Lung (tissue), 12 donors: Measurements from ENCODE around the gene BNC1. TPM values are rescaled to one million over a fixed set of nuclear protein-coding genes. Genes with fewer than 3 reads are reported as not detected.

Experiments
- ATAC-seq: fragments of 200-7000 bp; cut with Tn5 transposase; one replicate; pipeline ENCODE4 v1.9.1; 2020; ENCODE audit warnings: moderate number of reproducible peaks; ENCODE audit not compliant: insufficient read depth, low FRiP score
- DNase-seq, 3 donors: peaks; one replicate each; pipeline ENCODE4 v3.0.0-alpha.2; 2013 to 2017
- H3K27ac ChIP-seq, 2 donors: one replicate each; pipeline ENCODE4 v1.5.1; 2013; ENCODE audit warnings: mild to moderate bottlenecking in 2 of 2, moderate library complexity in 2 of 2, control low read depth in 1 of 2, inconsistent platforms in 1 of 2, low read depth in 1 of 2, low read length in 1 of 2
- H3K27me3 ChIP-seq, 3 donors: one replicate each; pipeline ENCODE4 v1.5.1; 2013; ENCODE audit warnings: low read length in 2 of 3; ENCODE audit not compliant: control insufficient read depth in 3 of 3, insufficient read depth in 3 of 3
- H3K36me3 ChIP-seq, 4 donors: one replicate each; pipeline ENCODE4 v1.5.1; 2013; ENCODE audit warnings: low read length in 4 of 4, mild to moderate bottlenecking in 1 of 4, moderate library complexity in 1 of 4; ENCODE audit not compliant: control insufficient read depth in 4 of 4, insufficient read depth in 4 of 4
- H3K4me1 ChIP-seq, 5 donors: one replicate each; pipeline ENCODE4 v1.5.1; 2013; ENCODE audit warnings: low read length in 5 of 5, mild to moderate bottlenecking in 2 of 5, moderate library complexity in 1 of 5; ENCODE audit not compliant: control insufficient read depth in 5 of 5, insufficient read depth in 5 of 5
- H3K4me3 ChIP-seq: one replicate; pipeline ENCODE4 v1.5.1; 2013; ENCODE audit warnings: mild to moderate bottlenecking, control low read depth, moderate library complexity
- H3K9ac ChIP-seq, 2 donors: one replicate each; pipeline ENCODE4 v1.5.1; 2013; ENCODE audit warnings: low read length in 2 of 2, control low read depth in 1 of 2; ENCODE audit not compliant: insufficient read depth in 1 of 2
- H3K9me3 ChIP-seq, 4 donors: one replicate each; pipeline ENCODE4 v1.5.1; 2013; ENCODE audit warnings: low read length in 3 of 4, mild to moderate bottlenecking in 1 of 4, moderate library complexity in 1 of 4; ENCODE audit not compliant: control insufficient read depth in 4 of 4, insufficient read depth in 3 of 4
- WGBS, 2 donors: extraction: QIAGEN DNeasy Blood & Tissue Kit; methylation state at CpG; one replicate each; pipeline ENCODE4 v1.1.7; 2013; 5-methylcytosine and 5-hydroxymethylcytosine counted together
- polyA plus RNA-seq, 2 donors: library from polyadenylated mRNA; stranded (reverse); fragments of 200-250 nt; gene quantifications; one replicate each; pipeline ENCODE4 v1.2.1, GENCODE V29; 2013
- total RNA-seq, 2 donors: library from RNA; depleted of rRNA in 1 of 2; stranded (reverse); fragments of >200 nt in 1 of 2; gene quantifications; one replicate each; pipeline ENCODE4 v1.2.1, GENCODE V29; 2014 to 2021
- TF ChIP-seq, protein P1 (sequence below): IDR thresholded peaks from 2 replicates; pipeline ENCODE4 v1.5.1; 2012; ENCODE audit warnings: mild to moderate bottlenecking; ENCODE audit errors: control extremely low read depth, extremely low read depth
- donor health status: control.
- donor health status: control.
- donor health status: Bipolar disorder and iron deficiency.
- donor health status: healthy.
- donor health status: DM: yes; HTN: yes; CAD: no.

BNC1 gene
- total and polyA plus RNA-seq, 4 donors = 0.23 to 0.93 (median 0.32) TPM

DNA sequence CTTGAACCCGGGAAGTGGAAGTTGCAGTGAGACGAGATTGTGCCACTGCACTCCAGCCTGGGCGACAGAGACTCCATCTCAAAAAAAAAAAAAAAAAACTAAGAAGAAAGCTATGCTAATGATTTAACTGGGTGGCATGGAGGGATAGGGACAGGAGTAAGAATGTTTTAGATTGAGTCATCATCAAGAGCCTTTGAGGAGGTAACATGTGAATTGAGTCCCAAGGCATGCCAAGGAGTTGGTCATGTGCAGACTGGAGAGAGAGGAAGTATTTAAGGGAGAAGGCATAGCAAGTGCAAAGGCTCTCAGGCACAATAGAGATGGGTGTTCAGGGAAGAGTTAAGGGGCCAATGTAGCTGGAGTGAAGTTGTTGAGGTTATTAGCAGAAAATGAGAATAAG, 9.1 kb downstream of the BNC1 start:
- WGBS, 2 donors = 86 to 89% methylated on average over 3 of the region's 3 CpGs
- no peak overlapping the region for H3K9ac ChIP-seq
- no peak for ATAC-seq
- H3K4me3 ChIP-seq = no peak overlapping the region
- DNase-seq = no peak
- H3K9me3 ChIP-seq = peaks cover 0 to 3% (median 0%) of the 10 kb centered on the region in 4 donors
- no peak overlapping the region for H3K27ac ChIP-seq
- no peaks in the 10 kb centered on the region for H3K36me3 ChIP-seq
- H3K27me3 ChIP-seq = peaks cover 5 to 29% (median 27%) of the 10 kb centered on the region in 3 donors
- no peaks in the 10 kb centered on the region for H3K4me1 ChIP-seq
- TF ChIP-seq, protein P1, sequence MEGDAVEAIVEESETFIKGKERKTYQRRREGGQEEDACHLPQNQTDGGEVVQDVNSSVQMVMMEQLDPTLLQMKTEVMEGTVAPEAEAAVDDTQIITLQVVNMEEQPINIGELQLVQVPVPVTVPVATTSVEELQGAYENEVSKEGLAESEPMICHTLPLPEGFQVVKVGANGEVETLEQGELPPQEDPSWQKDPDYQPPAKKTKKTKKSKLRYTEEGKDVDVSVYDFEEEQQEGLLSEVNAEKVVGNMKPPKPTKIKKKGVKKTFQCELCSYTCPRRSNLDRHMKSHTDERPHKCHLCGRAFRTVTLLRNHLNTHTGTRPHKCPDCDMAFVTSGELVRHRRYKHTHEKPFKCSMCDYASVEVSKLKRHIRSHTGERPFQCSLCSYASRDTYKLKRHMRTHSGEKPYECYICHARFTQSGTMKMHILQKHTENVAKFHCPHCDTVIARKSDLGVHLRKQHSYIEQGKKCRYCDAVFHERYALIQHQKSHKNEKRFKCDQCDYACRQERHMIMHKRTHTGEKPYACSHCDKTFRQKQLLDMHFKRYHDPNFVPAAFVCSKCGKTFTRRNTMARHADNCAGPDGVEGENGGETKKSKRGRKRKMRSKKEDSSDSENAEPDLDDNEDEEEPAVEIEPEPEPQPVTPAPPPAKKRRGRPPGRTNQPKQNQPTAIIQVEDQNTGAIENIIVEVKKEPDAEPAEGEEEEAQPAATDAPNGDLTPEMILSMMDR = no peak

DNA sequence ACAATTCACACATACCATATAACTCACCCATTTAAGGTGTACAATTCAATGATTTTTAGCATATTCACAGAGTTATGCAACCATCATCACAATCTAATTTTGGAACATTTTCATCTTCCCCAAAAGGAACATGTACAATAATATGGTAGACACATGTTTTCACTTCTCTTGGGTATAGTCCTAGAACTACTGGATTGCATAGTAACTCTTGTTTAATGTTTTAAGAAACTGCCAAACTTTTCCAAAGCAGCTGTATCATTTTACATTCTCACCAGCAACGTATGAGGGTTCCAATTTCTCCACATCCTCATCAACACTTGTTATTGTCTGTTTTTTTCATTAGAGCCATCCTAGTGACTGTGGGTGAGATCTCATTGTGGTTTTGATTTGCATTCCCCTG, 14.3 kb downstream of the BNC1 start:
- H3K9ac ChIP-seq = no peak overlapping the region
- no peaks in the 10 kb centered on the region for H3K9me3 ChIP-seq
- H3K4me3 ChIP-seq = no peak overlapping the region
- TF ChIP-seq, protein P1 = no peak
- H3K27ac ChIP-seq = no peak overlapping the region
- ATAC-seq (no peak), DNase-seq (no peak)
- WGBS, 2 donors = 48 to 71% methylated on average over 1 of the region's 1 CpG
- H3K4me1 ChIP-seq = no peaks in the 10 kb centered on the region
- peaks cover 0 to 5% (median 0%) of the 10 kb centered on the region in 3 donors for H3K27me3 ChIP-seq
- H3K36me3 ChIP-seq = no peaks in the 10 kb centered on the region

DNA sequence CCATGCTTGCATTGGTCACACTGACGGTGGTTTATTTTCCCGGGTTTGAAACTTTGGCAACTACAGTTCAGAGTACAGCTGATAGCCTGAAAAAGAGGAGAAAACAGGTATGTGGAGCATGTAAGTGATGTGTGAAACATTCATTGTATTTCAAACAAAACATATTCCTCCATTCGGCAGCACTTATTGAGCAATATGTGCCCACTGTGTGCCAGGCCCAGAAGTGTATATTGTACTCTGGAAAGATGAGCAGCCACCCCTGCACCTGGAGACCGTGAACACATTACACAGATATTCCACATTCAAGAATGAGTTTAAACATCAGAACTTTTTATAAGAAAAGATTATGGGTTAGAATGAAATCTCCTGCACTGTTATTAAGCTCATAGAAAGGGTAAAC, 16.3 kb downstream of the BNC1 start:
- WGBS, 2 donors = 87 to 93% methylated on average over 4 of the region's 4 CpGs
- Histone ChIP-seq H3K36me3 (no peaks in the 10 kb centered on the region), H3K9ac (no peak overlapping the region), H3K4me1 (no peaks in the 10 kb centered on the region), H3K4me3 (no peak overlapping the region), H3K27ac (no peak overlapping the region), H3K9me3 (no peaks in the 10 kb centered on the region), H3K27me3 (peaks cover 0 to 5% (median 0%) of the 10 kb centered on the region in 3 donors)
- ATAC-seq (no peak), DNase-seq (no peak)
- TF ChIP-seq, protein P1 = no peak
